ENCODE measurements around the gene TRAIP. TPM values are rescaled to one million over a fixed set of nuclear protein-coding genes. Genes with fewer than 3 reads are reported as not detected.

Gene TRAIP
- total and polyA plus RNA-seq, 12 donors: 0.60 to 6.9 (median 2.2) TPM

DNA sequence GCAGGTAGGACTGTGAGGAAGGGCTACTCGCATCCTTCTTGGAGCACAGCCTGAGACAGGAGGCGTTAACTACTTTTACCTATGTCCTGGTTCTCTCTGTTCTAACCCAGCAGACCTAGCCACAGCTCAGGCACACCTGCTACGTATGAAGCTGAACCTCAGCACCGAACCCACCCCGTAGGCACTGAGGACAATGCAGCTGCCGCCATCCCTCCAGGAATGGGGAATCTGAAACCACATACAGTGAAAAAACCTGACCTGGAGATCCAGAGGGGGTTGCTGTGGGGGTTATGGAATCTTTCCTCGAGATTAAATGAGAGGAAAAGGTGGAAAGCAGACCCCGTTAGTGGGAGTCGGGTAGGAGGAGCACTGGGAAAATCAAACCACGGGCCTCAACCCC is 32.9 kb upstream of the TRAIP start:
- no peaks in the 10 kb centered on the region for H3K27me3 ChIP-seq
- no peaks in the 10 kb centered on the region for H3K36me3 ChIP-seq (replicated peaks in 1 of 2)
- no peaks in the 10 kb centered on the region for H3K4me1 ChIP-seq (replicated peaks in 1 of 2)
- no peak overlapping the region for H3K4me3 ChIP-seq
- 81 to 89% (median 87%) methylated on average over 10 of the region's 10 CpGs for WGBS, 4 donors
- no peak for TF ChIP-seq CTCF (IDR thresholded peaks at IDR 0.05)
- no peak for TF ChIP-seq POLR2A (IDR thresholded peaks at IDR 0.05)
- DNase-seq: no peak
- intact Hi-C loops (cut with DNase I): no loop called here
- H3K9me3 ChIP-seq (replicated peaks in 1 of 3): no peaks in the 10 kb centered on the region
- H3K27ac ChIP-seq: no peak overlapping the region

GRCh38 chr3:49886922-49887265 is 30.5 kb upstream of the TRAIP start:
- no peaks in the 10 kb centered on the region for H3K4me1 ChIP-seq (replicated peaks in 1 of 2)
- no peaks in the 10 kb centered on the region for H3K36me3 ChIP-seq (replicated peaks in 1 of 2)
- no peak overlapping the region for H3K27ac ChIP-seq
- intact Hi-C loops (cut with DNase I): no loop called here
- H3K9me3 ChIP-seq (replicated peaks in 1 of 3): no peaks in the 10 kb centered on the region
- no peak overlapping the region for H3K4me3 ChIP-seq
- TF ChIP-seq POLR2A (IDR thresholded peaks at IDR 0.05) (no peak), CTCF (IDR thresholded peaks at IDR 0.05) (no peak)
- no peak for DNase-seq
- H3K27me3 ChIP-seq: no peaks in the 10 kb centered on the region

DNA sequence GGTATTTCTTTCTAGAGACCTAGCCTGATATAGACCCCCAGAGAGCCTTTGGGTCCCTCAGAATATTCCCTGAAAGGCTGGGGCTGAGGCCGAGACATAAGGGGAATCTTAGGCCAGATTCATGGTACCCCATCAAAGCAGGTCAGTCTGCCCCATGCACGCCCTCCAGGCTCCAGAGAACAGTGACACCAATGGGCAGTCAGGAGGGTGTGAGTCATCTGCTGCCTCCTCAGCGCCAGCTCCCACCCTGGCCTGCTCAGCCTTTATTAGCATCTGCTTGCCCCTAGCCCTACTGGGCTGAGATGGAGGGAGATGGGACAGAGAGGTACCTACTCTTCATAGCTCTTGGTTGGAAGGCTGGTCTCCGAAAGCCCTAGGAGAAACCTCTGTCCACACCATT is 27.6 kb upstream of the TRAIP start:
- Histone ChIP-seq H3K4me1 (replicated peaks in 1 of 2) (no peaks in the 10 kb centered on the region), H3K27ac (no peak overlapping the region), H3K9me3 (replicated peaks in 1 of 3) (no peaks in the 10 kb centered on the region), H3K27me3 (no peaks in the 10 kb centered on the region), H3K4me3 (no peak overlapping the region), H3K36me3 (replicated peaks in 1 of 2) (no peaks in the 10 kb centered on the region)
- intact Hi-C loops (cut with DNase I): no loop called here
- no peak for TF ChIP-seq CTCF (IDR thresholded peaks at IDR 0.05)
- no peak for DNase-seq
- 92 to 100% (median 96%) methylated on average over 1 to 4 of the region's 4 CpGs for WGBS, 4 donors

DNA sequence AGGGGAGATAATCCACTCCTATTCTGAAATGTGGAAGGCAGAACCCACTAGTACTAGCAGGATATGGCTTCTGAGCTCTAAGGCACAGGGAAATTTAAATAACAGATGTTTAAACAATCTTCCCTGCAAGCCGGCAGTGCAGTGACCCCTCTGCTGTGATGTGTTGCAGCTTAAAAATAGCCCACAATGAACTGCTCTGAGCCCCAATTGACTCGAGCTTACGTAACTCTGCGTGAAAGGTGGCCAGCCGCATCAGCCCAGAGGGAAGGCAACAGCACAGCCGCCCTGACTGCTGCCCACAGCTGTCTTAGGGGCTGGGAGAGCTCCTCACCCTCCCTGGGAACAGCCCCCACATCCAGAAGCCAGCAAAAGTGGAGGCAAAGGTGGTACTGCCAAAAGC is 25.8 kb upstream of the TRAIP start:
- TF ChIP-seq CTCF (IDR thresholded peaks at IDR 0.05) (no peak), POLR2A (IDR thresholded peaks at IDR 0.05) (no peak)
- no peaks in the 10 kb centered on the region for H3K4me1 ChIP-seq (replicated peaks in 1 of 2)
- 25 to 59% (median 37%) methylated on average over 5 to 6 of the region's 6 CpGs for WGBS, 4 donors
- H3K9me3 ChIP-seq (replicated peaks in 1 of 3): no peaks in the 10 kb centered on the region
- H3K27me3 ChIP-seq: no peaks in the 10 kb centered on the region
- DNase-seq: no peak
- H3K36me3 ChIP-seq (replicated peaks in 1 of 2): no peaks in the 10 kb centered on the region
- H3K27ac ChIP-seq: no peak overlapping the region
- intact Hi-C loops (cut with DNase I): no loop called here
- H3K4me3 ChIP-seq: no peak overlapping the region
